OCI-LY1 (cell line): ENCODE results near the gene YJU2.

Experiments
- H2AFZ ChIP-seq: fragments of 200-600 bp; sonication (generic), shearing (Covaris generic); 2 replicates; pipeline ENCODE4 v1.6.0; 2014; ENCODE audit warnings: antibody characterized with exemption, mild to moderate bottlenecking, low read length
- H3F3A ChIP-seq: fragments of 200-600 bp; sonication (generic), shearing (Covaris generic); 2 replicates; pipeline ENCODE4 v1.6.0; 2014; ENCODE audit warnings: mild to moderate bottlenecking, antibody characterized with exemption, low read length, moderate library complexity; ENCODE audit not compliant: insufficient read depth
- H3K27ac ChIP-seq: fragments of 200-600 bp; sonication (generic); 2 replicates; pipeline ENCODE4 v1.5.1; 2014; ENCODE audit warnings: low read length, mixed run types, mild to moderate bottlenecking, low read depth; ENCODE audit not compliant: poor library complexity, severe bottlenecking
- H3K27me3 ChIP-seq: fragments of 200-600 bp; sonication (generic); 2 replicates; pipeline ENCODE4 v1.6.0; 2014; ENCODE audit warnings: antibody characterized with exemption, mild to moderate bottlenecking, low read length, moderate library complexity; ENCODE audit not compliant: insufficient read depth
- H3K36me3 ChIP-seq: fragments of 200-600 bp; sonication (generic); 2 replicates; pipeline ENCODE4 v1.6.1; 2014; ENCODE audit warnings: mild to moderate bottlenecking, antibody characterized with exemption, low read length, moderate library complexity, mixed read lengths; ENCODE audit not compliant: insufficient read depth
- H3K4me1 ChIP-seq: fragments of 200-600 bp; sonication (generic); 2 replicates; pipeline ENCODE4 v1.5.1; 2014; ENCODE audit warnings: mild to moderate bottlenecking, low read length, moderate library complexity; ENCODE audit not compliant: insufficient read depth, severe bottlenecking
- H3K4me2 ChIP-seq: fragments of 200-600 bp; sonication (generic), shearing (Covaris generic); 2 replicates; pipeline ENCODE4 v1.6.1; 2014; ENCODE audit warnings: low read length
- H3K4me3 ChIP-seq: fragments of 200-600 bp; sonication (generic); 2 replicates; pipeline ENCODE4 v1.5.1; 2014; ENCODE audit warnings: low read length, low read depth, mild to moderate bottlenecking, mixed read lengths; ENCODE audit not compliant: poor library complexity, severe bottlenecking
- H3K79me2 ChIP-seq: fragments of 200-600 bp; shearing (Covaris generic); 2 replicates; pipeline ENCODE4 v1.6.1; 2016; ENCODE audit warnings: mixed run types, low read length, mixed read lengths; ENCODE audit not compliant: insufficient read depth
- H3K9ac ChIP-seq: fragments of 200-600 bp; sonication (generic), shearing (Covaris generic); 2 replicates; pipeline ENCODE4 v1.6.1; 2014; ENCODE audit warnings: mild to moderate bottlenecking, low read length, mixed read lengths
- H3K9me2 ChIP-seq: fragments of 200-600 bp; sonication (generic), shearing (Covaris generic); 2 replicates; pipeline ENCODE4 v1.6.1; 2014; ENCODE audit warnings: low read depth, mild to moderate bottlenecking, low read length, mixed read lengths
- H3K9me3 ChIP-seq: fragments of 200-600 bp; shearing (Covaris generic); 2 replicates; pipeline ENCODE4 v1.6.1; 2014; ENCODE audit warnings: low read length, mixed read lengths
- H4K20me1 ChIP-seq: fragments of 200-600 bp; sonication (generic), shearing (Covaris generic); 2 replicates; pipeline ENCODE4 v1.6.0; 2016; ENCODE audit warnings: mild to moderate bottlenecking, low read length; ENCODE audit not compliant: insufficient read depth
- CTCF ChIP-seq: fragments of 200-600 bp; sonication (generic), shearing (Covaris generic); IDR thresholded peaks from 2 replicates; pipeline ENCODE4 v1.5.1; 2017; ENCODE audit warnings: mild to moderate bottlenecking, antibody characterized with exemption, low read length, moderate library complexity, mixed read lengths
- EZH2 ChIP-seq: fragments of 200-600 bp; sonication (generic), shearing (Covaris generic); IDR thresholded peaks from 2 replicates; pipeline ENCODE4 v1.8.0; 2017; ENCODE audit warnings: borderline replicate concordance, mixed run types, mild to moderate bottlenecking, antibody characterized with exemption, low read length, moderate library complexity, mixed read lengths

YJU2 gene

GRCh38 chr19:4246767-4247593 lies at the start of gene YJU2:
Gene YJU2 (plus strand): TSS chr19:4247080. CDS start chr19:4247147, 67 bp downstream.
- peak within 1 kb of the TSS; percentile 94; the same call in 1 of the 2 replicates for H2AFZ ChIP-seq
- peak within 1 kb of the TSS; percentile 88 for H3K27ac ChIP-seq
- no peaks in the 10 kb centered on the region for H4K20me1 ChIP-seq
- peak within 1 kb of the TSS; percentile 74 for H3K4me3 ChIP-seq
- H3K79me2 ChIP-seq, result peaks cover 6% of the 10 kb centered on the region; the same call in 1 of the 2 replicates
- TF ChIP-seq CTCF, result peak; percentile 82
- no peak for TF ChIP-seq EZH2
- H3K4me1 ChIP-seq, result peaks cover 14% of the 10 kb centered on the region
- no peaks in the 10 kb centered on the region for H3K9me2 ChIP-seq
- no peaks in the 10 kb centered on the region; the same call in 1 of the 2 replicates for H3K27me3 ChIP-seq
- H3K9ac ChIP-seq, result peak within 1 kb of the TSS; percentile 75
- peak within 1 kb of the TSS; percentile 93 for H3K4me2 ChIP-seq
- H3F3A ChIP-seq, result no peaks in the 10 kb centered on the region
- H3K9me3 ChIP-seq, result no peaks in the 10 kb centered on the region
- H3K36me3 ChIP-seq, result peaks cover 33% of the 10 kb centered on the region

GRCh38 chr19:4197228-4197624 lies 49.7 kb upstream of the YJU2 start:
- no peaks in the 10 kb centered on the region for H3F3A ChIP-seq
- peaks cover 4% of the 10 kb centered on the region; the same call in 1 of the 2 replicates for H3K27me3 ChIP-seq
- H3K9ac ChIP-seq, result no peak overlapping the region
- no peak overlapping the region for H3K4me3 ChIP-seq
- no peaks in the 10 kb centered on the region for H4K20me1 ChIP-seq
- H3K4me1 ChIP-seq, result no peaks in the 10 kb centered on the region
- TF ChIP-seq EZH2 (no peak), CTCF (no peak)
- no peaks in the 10 kb centered on the region for H3K9me2 ChIP-seq
- no peak overlapping the region for H3K27ac ChIP-seq
- no peaks in the 10 kb centered on the region for H3K79me2 ChIP-seq
- H3K9me3 ChIP-seq, result peaks cover 3% of the 10 kb centered on the region; the same call in 1 of the 2 replicates
- no peaks in the 10 kb centered on the region for H3K36me3 ChIP-seq
- no peak overlapping the region for H2AFZ ChIP-seq
- H3K4me2 ChIP-seq, result no peak overlapping the region

GRCh38 chr19:4197625-4198466 lies 49.0 kb upstream of the YJU2 start:
- H4K20me1 ChIP-seq, result no peaks in the 10 kb centered on the region
- H3K4me3 ChIP-seq, result no peak overlapping the region
- H3K9me3 ChIP-seq, result peaks cover 3% of the 10 kb centered on the region; the same call in 1 of the 2 replicates
- H2AFZ ChIP-seq, result no peak overlapping the region
- H3K4me1 ChIP-seq, result no peaks in the 10 kb centered on the region
- H3K79me2 ChIP-seq, result no peaks in the 10 kb centered on the region
- no peaks in the 10 kb centered on the region for H3K9me2 ChIP-seq
- no peaks in the 10 kb centered on the region for H3K36me3 ChIP-seq
- peaks cover 4% of the 10 kb centered on the region; the same call in 1 of the 2 replicates for H3K27me3 ChIP-seq
- no peak overlapping the region for H3K9ac ChIP-seq
- H3K27ac ChIP-seq, result no peak overlapping the region
- TF ChIP-seq EZH2 (no peak), CTCF (no peak)
- H3F3A ChIP-seq, result no peaks in the 10 kb centered on the region
- H3K4me2 ChIP-seq, result no peak overlapping the region
